DND-41 (cell line): ENCODE results near the gene HEATR3.

Source experiments
- EZH2 ChIP-seq: IDR thresholded peaks from 3 replicates; pipeline ENCODE4 v1.6.1; 2012; ENCODE audit warnings: borderline replicate concordance, low read depth, mild to moderate bottlenecking, moderate library complexity, low read length, inconsistent platforms; ENCODE audit not compliant: severe bottlenecking
- TF ChIP-seq, protein P1 (sequence below): IDR thresholded peaks from 2 replicates; pipeline ENCODE4 v1.5.1; 2012; ENCODE audit warnings: borderline replicate concordance, low read length, moderate library complexity, mild to moderate bottlenecking; ENCODE audit not compliant: poor library complexity, severe bottlenecking; ENCODE audit errors: extremely low read depth

DNA sequence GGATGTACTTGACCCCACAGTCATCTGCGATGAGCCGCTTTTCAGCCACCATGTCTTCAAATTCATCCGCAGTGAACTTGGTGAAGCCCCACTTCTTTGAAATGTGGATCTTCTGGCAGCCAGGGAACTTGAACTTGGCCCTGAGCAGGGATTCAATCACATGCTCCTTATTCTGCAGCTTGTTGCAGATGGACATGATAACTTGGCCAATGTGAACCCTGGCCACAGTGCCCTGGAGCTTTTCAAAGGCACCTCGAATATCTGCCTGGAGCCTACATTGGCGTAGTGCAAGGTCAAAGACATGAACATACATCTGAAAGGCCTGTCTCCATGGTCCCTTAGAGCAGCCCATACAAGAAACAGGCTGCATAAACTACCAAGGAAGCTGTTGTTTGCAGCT is 85.6 kb downstream of the HEATR3 start:
- TF ChIP-seq, protein P1, sequence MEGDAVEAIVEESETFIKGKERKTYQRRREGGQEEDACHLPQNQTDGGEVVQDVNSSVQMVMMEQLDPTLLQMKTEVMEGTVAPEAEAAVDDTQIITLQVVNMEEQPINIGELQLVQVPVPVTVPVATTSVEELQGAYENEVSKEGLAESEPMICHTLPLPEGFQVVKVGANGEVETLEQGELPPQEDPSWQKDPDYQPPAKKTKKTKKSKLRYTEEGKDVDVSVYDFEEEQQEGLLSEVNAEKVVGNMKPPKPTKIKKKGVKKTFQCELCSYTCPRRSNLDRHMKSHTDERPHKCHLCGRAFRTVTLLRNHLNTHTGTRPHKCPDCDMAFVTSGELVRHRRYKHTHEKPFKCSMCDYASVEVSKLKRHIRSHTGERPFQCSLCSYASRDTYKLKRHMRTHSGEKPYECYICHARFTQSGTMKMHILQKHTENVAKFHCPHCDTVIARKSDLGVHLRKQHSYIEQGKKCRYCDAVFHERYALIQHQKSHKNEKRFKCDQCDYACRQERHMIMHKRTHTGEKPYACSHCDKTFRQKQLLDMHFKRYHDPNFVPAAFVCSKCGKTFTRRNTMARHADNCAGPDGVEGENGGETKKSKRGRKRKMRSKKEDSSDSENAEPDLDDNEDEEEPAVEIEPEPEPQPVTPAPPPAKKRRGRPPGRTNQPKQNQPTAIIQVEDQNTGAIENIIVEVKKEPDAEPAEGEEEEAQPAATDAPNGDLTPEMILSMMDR: no peak
- no peak for TF ChIP-seq EZH2
